ENCODE results near the gene FGFBP1.

DNA sequence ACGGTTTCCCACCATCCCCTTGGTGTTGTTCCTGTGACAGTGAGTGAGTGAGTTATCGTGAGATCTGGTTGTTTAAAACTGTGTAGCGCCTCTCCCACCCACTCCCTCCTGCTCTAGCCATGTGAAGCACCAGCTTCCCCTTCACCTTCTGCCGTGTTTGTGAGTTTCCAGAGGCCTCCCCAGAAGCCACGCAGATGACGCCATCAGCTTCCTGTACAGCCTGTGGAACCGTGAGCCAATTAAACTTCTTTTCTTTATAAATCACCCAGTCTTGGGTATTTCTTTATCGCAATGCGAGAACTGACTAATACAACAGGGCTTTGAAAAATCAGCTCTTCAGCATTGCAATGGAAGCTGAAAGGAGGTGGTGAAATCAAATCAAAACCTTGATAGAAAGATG lies 50.0 kb downstream of the FGFBP1 start:
- TF ChIP-seq POLR2AphosphoS5 (IDR thresholded peaks at IDR 0.05; ENCODE audit: insufficient read depth, low read depth, low read length): no peak
- TF ChIP-seq, protein P1, sequence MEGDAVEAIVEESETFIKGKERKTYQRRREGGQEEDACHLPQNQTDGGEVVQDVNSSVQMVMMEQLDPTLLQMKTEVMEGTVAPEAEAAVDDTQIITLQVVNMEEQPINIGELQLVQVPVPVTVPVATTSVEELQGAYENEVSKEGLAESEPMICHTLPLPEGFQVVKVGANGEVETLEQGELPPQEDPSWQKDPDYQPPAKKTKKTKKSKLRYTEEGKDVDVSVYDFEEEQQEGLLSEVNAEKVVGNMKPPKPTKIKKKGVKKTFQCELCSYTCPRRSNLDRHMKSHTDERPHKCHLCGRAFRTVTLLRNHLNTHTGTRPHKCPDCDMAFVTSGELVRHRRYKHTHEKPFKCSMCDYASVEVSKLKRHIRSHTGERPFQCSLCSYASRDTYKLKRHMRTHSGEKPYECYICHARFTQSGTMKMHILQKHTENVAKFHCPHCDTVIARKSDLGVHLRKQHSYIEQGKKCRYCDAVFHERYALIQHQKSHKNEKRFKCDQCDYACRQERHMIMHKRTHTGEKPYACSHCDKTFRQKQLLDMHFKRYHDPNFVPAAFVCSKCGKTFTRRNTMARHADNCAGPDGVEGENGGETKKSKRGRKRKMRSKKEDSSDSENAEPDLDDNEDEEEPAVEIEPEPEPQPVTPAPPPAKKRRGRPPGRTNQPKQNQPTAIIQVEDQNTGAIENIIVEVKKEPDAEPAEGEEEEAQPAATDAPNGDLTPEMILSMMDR (IDR thresholded peaks at IDR 0.05; ENCODE audit: extremely low read depth in 1 of 2, insufficient read depth in 1 of 2, low read depth in 1 of 2, low read length in 2 of 2): no peak
